ENCODE measurements around the gene KCNV2.

- TF ChIP-seq CSRNP3 (CRISPR knock-in tag; IDR thresholded peaks at IDR 0.05) (no peak), PPARA (CRISPR knock-in tag; IDR thresholded peaks at IDR 0.05; ENCODE audit: borderline replicate concordance) (no peak), SNAI2 (CRISPR knock-in tag; IDR thresholded peaks at IDR 0.05) (no peak), TCF4 (CRISPR knock-in tag; IDR thresholded peaks at IDR 0.05; ENCODE audit: borderline replicate concordance) (no peak), BACH2 (CRISPR knock-in tag; IDR thresholded peaks at IDR 0.05; ENCODE audit: borderline replicate concordance) (no peak), ZNF8 (CRISPR knock-in tag; IDR thresholded peaks at IDR 0.05) (no peak), ZFP30 (CRISPR knock-in tag; IDR thresholded peaks at IDR 0.05) (no peak), CREB5 (CRISPR knock-in tag; IDR thresholded peaks at IDR 0.05; ENCODE audit: low read depth) (no peak), TOX (CRISPR knock-in tag; IDR thresholded peaks at IDR 0.05; ENCODE audit: borderline replicate concordance) (no peak), POU6F1 (CRISPR knock-in tag; IDR thresholded peaks at IDR 0.05; ENCODE audit: borderline replicate concordance, low read depth) (no peak)
Measured at GRCh38 chr9:2741441-2742158, 24.3 kb downstream of the KCNV2 start.
